ENCODE data around the gene SGCA. TPM values are rescaled to one million over a fixed set of nuclear protein-coding genes. Genes with fewer than 3 reads are reported as not detected.

Gene SGCA
- total and polyA plus RNA-seq, 2 experiments from 2014 or later: 0.19 TPM; not detected in 1

- Histone ChIP-seq H3K4me2 (peak within 1 kb of the TSS; percentile 99), H3K9me2 (ENCODE audit: insufficient read depth) (no peaks in the 10 kb centered on the region), H2AFZ (peak within 1 kb of the TSS; percentile 96), H3K27ac (ENCODE audit: low read depth) (no peak within 1 kb of the TSS), H3K79me2 (replicated peaks; ENCODE audit: insufficient read depth) (no peaks in the 10 kb centered on the region), H3K27me3 (ENCODE audit: insufficient read depth) (peaks cover 30% of the 10 kb centered on the region), H3F3A (replicated peaks; ENCODE audit: low read depth) (peaks cover 5% of the 10 kb centered on the region; the same call in 1 of the 2 replicates), H3K4me1 (ENCODE audit: insufficient read depth) (peaks cover 28% of the 10 kb centered on the region), H3K36me3 (ENCODE audit: insufficient read depth) (no peaks in the 10 kb centered on the region), H4K20me1 (replicated peaks; ENCODE audit: insufficient read depth) (no peaks in the 10 kb centered on the region), H3K4me3 (peak within 1 kb of the TSS; percentile 87)
- ATAC-seq (peak; percentile 1; the same call in 2 of the 3 replicates), DNase-seq (ENCODE audit: low spot score) (no peak)
- Mint-ChIP-seq H3K27me3 (ENCODE audit: insufficient read depth, low read depth, poor library complexity) (peaks cover 30% of the 10 kb centered on the region), H3K27ac (peak within 1 kb of the TSS; percentile 88; the same call in 1 of the 2 replicates), H3K4me3 (peak within 1 kb of the TSS; percentile 82), H3K4me1 (peaks cover 44% of the 10 kb centered on the region), H3K36me3 (ENCODE audit: low read depth) (no peaks in the 10 kb centered on the region), H3K9me3 (no peaks in the 10 kb centered on the region; the same call in 2 of the 3 replicates)
- TF ChIP-seq NANOG (IDR thresholded peaks at IDR 0.05; ENCODE audit: borderline replicate concordance) (no peak), ZNF114 (CRISPR knock-in tag; IDR thresholded peaks at IDR 0.05) (no peak), EZH2 (IDR thresholded peaks at IDR 0.05; ENCODE audit: low read depth, unreplicated experiment) (peak; percentile 54), EZH2phosphoT487 (IDR thresholded peaks at IDR 0.05; ENCODE audit: unreplicated experiment) (no peak)
Observed at GRCh38 chr17:50150354-50151040, 15.3 kb upstream of the SGCA start, which contains the start of gene PPP1R9B. PPP1R9B (minus strand) TSS chr17:50150677; CDS start chr17:50150513, 164 bp downstream.

GRCh38 chr17:50151041-50151936 is 14.5 kb upstream of the SGCA start:
- H3K4me2 ChIP-seq: peak overlapping the region; percentile 99
- no peak overlapping the region for H3K27ac ChIP-seq (ENCODE audit: low read depth)
- no peaks in the 10 kb centered on the region for H3K79me2 ChIP-seq (replicated peaks; ENCODE audit: insufficient read depth)
- Mint-ChIP-seq H3K4me3 (peak overlapping the region; percentile 80), H3K27ac (peak overlapping the region; percentile 88; the same call in 1 of the 2 replicates), H3K27me3 (ENCODE audit: insufficient read depth, low read depth, poor library complexity) (peaks cover 29% of the 10 kb centered on the region), H3K4me1 (peaks cover 42% of the 10 kb centered on the region), H3K9me3 (no peaks in the 10 kb centered on the region; the same call in 2 of the 3 replicates), H3K36me3 (ENCODE audit: low read depth) (no peaks in the 10 kb centered on the region)
- peaks cover 30% of the 10 kb centered on the region for H3K27me3 ChIP-seq (ENCODE audit: insufficient read depth)
- peaks cover 28% of the 10 kb centered on the region for H3K4me1 ChIP-seq (ENCODE audit: insufficient read depth)
- H3K9me2 ChIP-seq (ENCODE audit: insufficient read depth): no peaks in the 10 kb centered on the region
- peak overlapping the region; percentile 96 for H2AFZ ChIP-seq
- H4K20me1 ChIP-seq (replicated peaks; ENCODE audit: insufficient read depth): no peaks in the 10 kb centered on the region
- DNase-seq (ENCODE audit: low spot score) (peak; percentile 96), ATAC-seq (peak; percentile 61)
- H3F3A ChIP-seq (replicated peaks; ENCODE audit: low read depth): peaks cover 5% of the 10 kb centered on the region; the same call in 1 of the 2 replicates
- H3K36me3 ChIP-seq (ENCODE audit: insufficient read depth): no peaks in the 10 kb centered on the region
- H3K4me3 ChIP-seq: peak overlapping the region; percentile 87
- TF ChIP-seq, protein P1, sequence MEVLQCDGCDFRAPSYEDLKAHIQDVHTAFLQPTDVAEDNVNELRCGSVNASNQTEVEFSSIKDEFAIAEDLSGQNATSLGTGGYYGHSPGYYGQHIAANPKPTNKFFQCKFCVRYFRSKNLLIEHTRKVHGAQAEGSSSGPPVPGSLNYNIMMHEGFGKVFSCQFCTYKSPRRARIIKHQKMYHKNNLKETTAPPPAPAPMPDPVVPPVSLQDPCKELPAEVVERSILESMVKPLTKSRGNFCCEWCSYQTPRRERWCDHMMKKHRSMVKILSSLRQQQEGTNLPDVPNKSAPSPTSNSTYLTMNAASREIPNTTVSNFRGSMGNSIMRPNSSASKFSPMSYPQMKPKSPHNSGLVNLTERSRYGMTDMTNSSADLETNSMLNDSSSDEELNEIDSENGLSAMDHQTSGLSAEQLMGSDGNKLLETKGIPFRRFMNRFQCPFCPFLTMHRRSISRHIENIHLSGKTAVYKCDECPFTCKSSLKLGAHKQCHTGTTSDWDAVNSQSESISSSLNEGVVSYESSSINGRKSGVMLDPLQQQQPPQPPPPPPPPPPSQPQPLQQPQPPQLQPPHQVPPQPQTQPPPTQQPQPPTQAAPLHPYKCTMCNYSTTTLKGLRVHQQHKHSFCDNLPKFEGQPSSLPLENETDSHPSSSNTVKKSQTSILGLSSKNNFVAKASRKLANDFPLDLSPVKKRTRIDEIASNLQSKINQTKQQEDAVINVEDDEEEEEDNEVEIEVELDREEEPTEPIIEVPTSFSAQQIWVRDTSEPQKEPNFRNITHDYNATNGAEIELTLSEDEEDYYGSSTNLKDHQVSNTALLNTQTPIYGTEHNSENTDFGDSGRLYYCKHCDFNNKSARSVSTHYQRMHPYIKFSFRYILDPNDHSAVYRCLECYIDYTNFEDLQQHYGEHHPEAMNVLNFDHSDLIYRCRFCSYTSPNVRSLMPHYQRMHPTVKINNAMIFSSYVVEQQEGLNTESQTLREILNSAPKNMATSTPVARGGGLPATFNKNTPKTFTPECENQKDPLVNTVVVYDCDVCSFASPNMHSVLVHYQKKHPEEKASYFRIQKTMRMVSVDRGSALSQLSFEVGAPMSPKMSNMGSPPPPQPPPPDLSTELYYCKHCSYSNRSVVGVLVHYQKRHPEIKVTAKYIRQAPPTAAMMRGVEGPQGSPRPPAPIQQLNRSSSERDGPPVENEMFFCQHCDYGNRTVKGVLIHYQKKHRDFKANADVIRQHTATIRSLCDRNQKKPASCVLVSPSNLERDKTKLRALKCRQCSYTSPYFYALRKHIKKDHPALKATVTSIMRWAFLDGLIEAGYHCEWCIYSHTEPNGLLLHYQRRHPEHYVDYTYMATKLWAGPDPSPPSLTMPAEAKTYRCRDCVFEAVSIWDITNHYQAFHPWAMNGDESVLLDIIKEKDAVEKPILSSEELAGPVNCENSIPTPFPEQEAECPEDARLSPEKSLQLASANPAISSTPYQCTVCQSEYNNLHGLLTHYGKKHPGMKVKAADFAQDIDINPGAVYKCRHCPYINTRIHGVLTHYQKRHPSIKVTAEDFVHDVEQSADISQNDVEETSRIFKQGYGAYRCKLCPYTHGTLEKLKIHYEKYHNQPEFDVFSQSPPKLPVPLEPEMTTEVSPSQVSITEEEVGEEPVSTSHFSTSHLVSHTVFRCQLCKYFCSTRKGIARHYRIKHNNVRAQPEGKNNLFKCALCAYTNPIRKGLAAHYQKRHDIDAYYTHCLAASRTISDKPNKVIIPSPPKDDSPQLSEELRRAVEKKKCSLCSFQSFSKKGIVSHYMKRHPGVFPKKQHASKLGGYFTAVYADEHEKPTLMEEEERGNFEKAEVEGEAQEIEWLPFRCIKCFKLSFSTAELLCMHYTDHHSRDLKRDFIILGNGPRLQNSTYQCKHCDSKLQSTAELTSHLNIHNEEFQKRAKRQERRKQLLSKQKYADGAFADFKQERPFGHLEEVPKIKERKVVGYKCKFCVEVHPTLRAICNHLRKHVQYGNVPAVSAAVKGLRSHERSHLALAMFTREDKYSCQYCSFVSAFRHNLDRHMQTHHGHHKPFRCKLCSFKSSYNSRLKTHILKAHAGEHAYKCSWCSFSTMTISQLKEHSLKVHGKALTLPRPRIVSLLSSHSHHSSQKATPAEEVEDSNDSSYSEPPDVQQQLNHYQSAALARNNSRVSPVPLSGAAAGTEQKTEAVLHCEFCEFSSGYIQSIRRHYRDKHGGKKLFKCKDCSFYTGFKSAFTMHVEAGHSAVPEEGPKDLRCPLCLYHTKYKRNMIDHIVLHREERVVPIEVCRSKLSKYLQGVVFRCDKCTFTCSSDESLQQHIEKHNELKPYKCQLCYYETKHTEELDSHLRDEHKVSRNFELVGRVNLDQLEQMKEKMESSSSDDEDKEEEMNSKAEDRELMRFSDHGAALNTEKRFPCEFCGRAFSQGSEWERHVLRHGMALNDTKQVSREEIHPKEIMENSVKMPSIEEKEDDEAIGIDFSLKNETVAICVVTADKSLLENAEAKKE (CRISPR knock-in tag; IDR thresholded peaks at IDR 0.05): no peak
- TF ChIP-seq POLR2AphosphoS5 (IDR thresholded peaks at IDR 0.05; ENCODE audit: low read depth) (0 out of 2 replicates have a peak, but pooled peaks have one; percentile 43), ZNF331 (CRISPR knock-in tag; IDR thresholded peaks at IDR 0.05; ENCODE audit: low read depth) (no peak), EZH2phosphoT487 (IDR thresholded peaks at IDR 0.05; ENCODE audit: unreplicated experiment) (no peak)
- TF ChIP-seq, protein P2, sequence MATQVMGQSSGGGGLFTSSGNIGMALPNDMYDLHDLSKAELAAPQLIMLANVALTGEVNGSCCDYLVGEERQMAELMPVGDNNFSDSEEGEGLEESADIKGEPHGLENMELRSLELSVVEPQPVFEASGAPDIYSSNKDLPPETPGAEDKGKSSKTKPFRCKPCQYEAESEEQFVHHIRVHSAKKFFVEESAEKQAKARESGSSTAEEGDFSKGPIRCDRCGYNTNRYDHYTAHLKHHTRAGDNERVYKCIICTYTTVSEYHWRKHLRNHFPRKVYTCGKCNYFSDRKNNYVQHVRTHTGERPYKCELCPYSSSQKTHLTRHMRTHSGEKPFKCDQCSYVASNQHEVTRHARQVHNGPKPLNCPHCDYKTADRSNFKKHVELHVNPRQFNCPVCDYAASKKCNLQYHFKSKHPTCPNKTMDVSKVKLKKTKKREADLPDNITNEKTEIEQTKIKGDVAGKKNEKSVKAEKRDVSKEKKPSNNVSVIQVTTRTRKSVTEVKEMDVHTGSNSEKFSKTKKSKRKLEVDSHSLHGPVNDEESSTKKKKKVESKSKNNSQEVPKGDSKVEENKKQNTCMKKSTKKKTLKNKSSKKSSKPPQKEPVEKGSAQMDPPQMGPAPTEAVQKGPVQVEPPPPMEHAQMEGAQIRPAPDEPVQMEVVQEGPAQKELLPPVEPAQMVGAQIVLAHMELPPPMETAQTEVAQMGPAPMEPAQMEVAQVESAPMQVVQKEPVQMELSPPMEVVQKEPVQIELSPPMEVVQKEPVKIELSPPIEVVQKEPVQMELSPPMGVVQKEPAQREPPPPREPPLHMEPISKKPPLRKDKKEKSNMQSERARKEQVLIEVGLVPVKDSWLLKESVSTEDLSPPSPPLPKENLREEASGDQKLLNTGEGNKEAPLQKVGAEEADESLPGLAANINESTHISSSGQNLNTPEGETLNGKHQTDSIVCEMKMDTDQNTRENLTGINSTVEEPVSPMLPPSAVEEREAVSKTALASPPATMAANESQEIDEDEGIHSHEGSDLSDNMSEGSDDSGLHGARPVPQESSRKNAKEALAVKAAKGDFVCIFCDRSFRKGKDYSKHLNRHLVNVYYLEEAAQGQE (IDR thresholded peaks at IDR 0.05; ENCODE audit: unreplicated experiment): no peak

All from GM23338 (cell line).